RWPE1 (cell line): ENCODE results near the gene INKA2.

ENCODE experiments used
- CTCF ChIA-PET: fragments of 350-600 bp; sonication (Branson Sonifier 250); formaldehyde crosslinking; extraction: SDS; loops from one replicate; lab custom pipeline; 2021; lab: Yijun Ruan, JAX
- POLR2A ChIA-PET: fragments of 400-600 bp; formaldehyde crosslinking; extraction: SDS; loops from one replicate; lab custom pipeline; 2020; ENCODE audit warnings: antibody characterized with exemption; ENCODE audit not compliant: low non-redundant PET; lab: Yijun Ruan, JAX
- DNase-seq: peaks from one replicate; pipeline ENCODE4 v3.0.0; 2012; ENCODE audit warnings: low spot score
- H3K27ac ChIP-seq: fragments of 450-650 bp; 2 replicates; pipeline ENCODE4 v1.5.1; 2017
- CTCF ChIP-seq: fragments of 450-650 bp; conservative IDR thresholded peaks from 2 replicates; pipeline ENCODE4 v1.5.1; 2017; ENCODE audit warnings: low read depth, mild to moderate bottlenecking

Gene INKA2

GRCh38 chr1:111768625-111769024 is 29.4 kb upstream of the INKA2 start:
- no peak for DNase-seq
- ChIA-PET CTCF (interaction anchor here (0.6 to 1.5 kb wide), 5 partner anchors 26 to 427 kb away, joined by 3 to 25 read pairs (median 3); no protein-coding TSS in a partner anchor), POLR2A (no interaction called here)
- no peak overlapping the region for H3K27ac ChIP-seq
- no peak for TF ChIP-seq CTCF

GRCh38 chr1:111768023-111768422 is 28.8 kb upstream of the INKA2 start:
- no peak for DNase-seq
- no peak overlapping the region for H3K27ac ChIP-seq
- ChIA-PET POLR2A (no interaction called here), CTCF (interaction anchor here (0.5 to 1.4 kb wide), 5 partner anchors 260 to 590 kb away, joined by 3 read pairs; no protein-coding TSS in a partner anchor)
- no peak for TF ChIP-seq CTCF

- no peak for TF ChIP-seq CTCF
- H3K27ac ChIP-seq: no peak overlapping the region
- CTCF ChIA-PET: interaction anchor here (0.7 kb wide), 1 partner anchor 547 kb away, joined by 5 read pairs; no protein-coding TSS in a partner anchor
- POLR2A ChIA-PET: no interaction called here
- no peak for DNase-seq
These were observed 23.1 kb upstream of the INKA2 start for GRCh38 chr1:111762332-111762731.

- ChIA-PET CTCF (interaction anchor here (0.7 kb wide), 1 partner anchor 546 kb away, joined by 5 read pairs; no protein-coding TSS in a partner anchor), POLR2A (no interaction called here)
- DNase-seq: no peak
These were observed 22.5 kb upstream of the INKA2 start for GRCh38 chr1:111761717-111762116.

GRCh38 chr1:111758373-111758772 is 19.2 kb upstream of the INKA2 start:
- DNase-seq: no peak
- ChIA-PET POLR2A (no interaction called here), CTCF (interaction anchor here (0.7 to 1.6 kb wide), 3 partner anchors 250 to 335 kb away, joined by 3 to 5 read pairs (median 3); no protein-coding TSS in a partner anchor)
- TF ChIP-seq CTCF: no peak
- H3K27ac ChIP-seq: no peak overlapping the region

More at GRCh38 chr1:111761717-111762116, 22.5 kb upstream of the INKA2 start:
- no peak for TF ChIP-seq CTCF
- H3K27ac ChIP-seq: no peak overlapping the region

GRCh38 chr1:111756124-111756513 is 16.9 kb upstream of the INKA2 start:
- peak overlapping the region; percentile 96 for H3K27ac ChIP-seq
- DNase-seq: peak; percentile 30
- ChIA-PET POLR2A (no interaction called here), CTCF (interaction anchor here (0.8 to 1.4 kb wide), 2 partner anchors 10 to 41 kb away, joined by 3 to 4 read pairs; no protein-coding TSS in a partner anchor)
- TF ChIP-seq CTCF: no peak
